GM19467 (cell line): Measurements from ENCODE around the gene SLC6A5.

Experiments used
- ATAC-seq: cut with Tn5 transposase; IDR thresholded peaks from one replicate; pipeline ENCODE4 v1.9.1; 2021; ENCODE audit warnings: mild to moderate bottlenecking, moderate library complexity; ENCODE audit not compliant: unreplicated experiment

SLC6A5 gene

DNA sequence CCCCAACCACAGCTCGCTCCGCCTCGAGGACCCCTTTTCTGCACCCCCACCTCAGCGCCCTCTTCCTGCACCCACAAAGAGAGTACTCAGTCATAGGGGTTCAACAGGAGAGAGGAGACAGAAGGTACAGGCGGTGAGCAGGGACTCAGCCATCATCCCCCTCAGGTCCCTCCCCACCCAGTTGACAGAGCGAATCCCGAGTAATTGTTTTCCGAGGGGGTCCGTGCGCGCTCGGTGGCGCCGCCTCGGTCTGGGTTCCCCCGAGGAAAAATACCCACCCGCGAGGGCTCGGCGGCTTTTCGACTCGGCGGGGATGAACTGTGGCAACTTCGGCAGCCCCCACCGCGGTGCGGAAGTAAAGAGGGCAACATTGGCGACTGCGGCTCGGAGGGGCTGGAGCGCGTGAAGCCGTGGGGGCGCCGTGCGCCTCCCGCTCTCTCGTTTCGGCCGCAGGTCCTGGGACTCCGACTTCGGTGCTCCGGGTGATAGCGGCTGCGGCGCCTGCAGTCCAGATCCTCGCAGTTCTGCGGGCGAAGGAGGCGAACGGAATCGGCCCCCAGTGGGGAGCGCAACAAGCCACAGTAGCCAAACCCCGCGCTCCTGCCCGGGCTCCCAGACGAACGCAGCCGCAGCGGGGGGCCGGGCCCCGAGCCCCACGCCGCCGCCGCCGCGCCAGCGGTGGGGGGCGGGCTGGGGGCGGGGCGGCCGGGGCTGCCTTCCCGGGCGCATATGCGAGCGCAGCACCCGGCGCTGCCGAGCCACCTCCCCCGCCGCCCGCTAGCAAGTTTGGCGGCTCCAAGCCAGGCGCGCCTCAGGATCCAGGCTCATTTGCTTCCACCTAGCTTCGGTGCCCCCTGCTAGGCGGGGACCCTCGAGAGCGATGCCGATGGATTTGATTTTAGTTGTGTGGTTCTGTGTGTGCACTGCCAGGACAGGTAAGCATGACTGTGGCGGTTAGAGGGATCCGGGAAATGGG lies 69.7 kb downstream of the SLC6A5 start, which contains the start of gene NELL1:
Gene NELL1 (plus strand): TSS at position 743 of the 976 bp plus-strand sequence.
- no peak for ATAC-seq

DNA sequence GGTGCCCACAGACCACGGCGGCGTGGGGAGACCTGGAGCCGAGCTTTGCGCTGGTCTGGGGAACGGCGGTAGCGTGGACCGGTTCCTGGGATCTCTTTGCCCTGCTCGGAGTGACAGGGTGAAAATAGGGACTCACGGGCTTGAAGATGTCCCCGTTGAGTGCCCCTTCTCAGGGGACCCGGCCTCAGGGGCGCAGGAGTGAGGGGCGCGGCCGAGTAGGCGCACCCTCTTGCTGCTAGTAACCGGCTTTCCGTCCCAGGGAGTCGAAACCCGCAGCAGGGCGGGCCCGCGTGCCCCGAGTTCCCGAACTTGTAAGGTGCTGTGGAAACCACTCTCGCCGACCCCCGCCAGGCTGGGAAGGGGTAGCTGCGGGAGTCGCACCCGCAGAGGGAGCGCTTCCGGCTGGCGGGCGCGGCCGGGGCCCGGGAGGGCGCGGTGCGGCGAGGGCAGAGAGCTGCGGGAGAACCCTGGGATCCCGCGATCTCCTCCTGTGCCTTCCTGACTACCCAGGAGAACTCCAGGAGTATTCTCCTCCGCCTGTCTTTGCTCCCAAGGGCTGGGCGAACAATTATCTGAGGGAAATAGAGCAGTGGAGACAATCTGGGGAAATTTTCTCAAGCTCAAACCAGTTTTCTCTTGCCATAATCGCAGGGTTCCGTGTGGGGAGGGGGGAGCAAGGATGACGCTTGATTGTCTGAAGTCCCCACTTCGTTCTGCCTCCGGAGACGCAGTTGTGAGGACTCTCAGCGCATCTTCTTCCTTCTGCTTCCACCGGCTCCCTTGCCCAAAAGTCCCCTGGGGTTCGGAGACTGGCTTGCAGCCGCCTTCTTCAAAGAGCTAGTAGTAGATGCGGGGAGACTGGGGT lies 70.6 kb downstream of the SLC6A5 start:
- no peak for ATAC-seq

DNA sequence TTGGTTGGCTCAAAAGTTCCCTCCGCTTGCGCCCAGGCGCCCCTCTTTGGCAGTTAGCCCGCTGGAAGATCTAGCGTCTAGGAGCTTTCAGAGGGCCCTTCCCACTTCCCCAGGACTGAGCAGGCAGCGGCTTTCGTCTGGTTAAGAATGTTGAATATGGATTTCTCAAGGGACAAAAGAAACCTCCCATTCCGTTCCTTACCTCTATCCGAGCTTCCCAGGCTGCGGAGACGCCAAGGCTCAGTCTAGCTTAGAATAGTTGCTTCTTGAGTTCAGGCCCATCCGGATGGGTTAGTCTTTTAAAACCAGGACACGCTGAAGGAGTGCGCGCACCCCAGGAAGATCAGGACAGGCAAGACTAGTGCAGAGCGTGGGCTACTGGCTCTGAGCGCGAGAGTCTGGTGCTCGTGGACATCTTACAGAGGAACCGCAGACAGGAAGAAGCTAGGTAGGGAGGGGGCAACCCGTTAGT lies 71.6 kb downstream of the SLC6A5 start:
- ATAC-seq: no peak

DNA sequence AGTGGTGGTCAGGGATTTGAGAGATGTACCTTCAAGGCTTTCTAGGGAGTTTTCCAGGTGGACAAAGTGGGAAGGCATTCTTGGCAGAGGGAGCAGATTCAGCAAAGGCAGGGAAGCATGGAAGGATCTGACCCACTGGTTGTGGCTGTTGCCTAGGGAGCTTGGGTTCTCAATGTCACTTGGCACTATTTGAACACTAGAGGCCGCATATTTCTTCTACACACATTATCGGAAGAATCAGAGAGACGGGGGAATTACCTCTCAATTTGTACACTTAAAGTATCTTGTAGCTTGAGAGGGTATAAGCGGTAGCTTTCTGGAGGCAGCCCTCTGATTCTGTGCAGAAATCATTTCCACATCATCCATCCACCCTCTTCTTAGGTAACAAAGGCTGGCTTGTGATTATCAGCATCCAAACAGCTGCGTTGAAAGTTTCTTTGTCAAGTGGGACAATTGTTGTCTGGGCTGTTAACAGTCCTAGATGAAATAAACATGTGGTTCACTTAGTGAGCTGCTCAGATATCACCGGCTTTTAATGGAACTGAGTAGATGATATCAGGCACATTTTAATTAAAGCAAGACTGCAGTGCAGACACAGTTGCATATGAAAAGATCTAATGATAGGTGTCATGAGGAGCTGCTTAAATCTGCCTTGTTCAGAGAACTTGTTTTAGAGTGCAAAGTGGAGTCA lies 72.6 kb downstream of the SLC6A5 start:
- ATAC-seq: no peak

DNA sequence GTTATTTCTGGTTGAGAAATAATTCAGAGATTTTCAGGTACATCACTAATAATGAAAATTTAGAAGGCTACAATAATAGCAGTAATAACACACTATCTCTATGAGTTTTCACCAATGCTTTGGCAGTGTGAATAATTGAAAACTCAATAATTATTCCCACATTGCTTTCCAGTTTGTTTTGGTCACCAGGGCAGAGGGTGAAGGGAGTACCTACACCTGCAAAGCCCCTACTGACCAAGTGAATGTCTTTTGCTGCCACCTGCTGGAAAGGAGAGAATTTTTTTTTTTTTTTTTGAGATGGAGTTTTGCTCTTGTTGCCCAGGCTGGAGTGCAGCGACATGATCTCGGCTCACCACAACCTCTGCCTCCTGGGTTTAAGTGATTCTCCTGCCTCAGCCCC lies 73.2 kb downstream of the SLC6A5 start:
- ATAC-seq: no peak

DNA sequence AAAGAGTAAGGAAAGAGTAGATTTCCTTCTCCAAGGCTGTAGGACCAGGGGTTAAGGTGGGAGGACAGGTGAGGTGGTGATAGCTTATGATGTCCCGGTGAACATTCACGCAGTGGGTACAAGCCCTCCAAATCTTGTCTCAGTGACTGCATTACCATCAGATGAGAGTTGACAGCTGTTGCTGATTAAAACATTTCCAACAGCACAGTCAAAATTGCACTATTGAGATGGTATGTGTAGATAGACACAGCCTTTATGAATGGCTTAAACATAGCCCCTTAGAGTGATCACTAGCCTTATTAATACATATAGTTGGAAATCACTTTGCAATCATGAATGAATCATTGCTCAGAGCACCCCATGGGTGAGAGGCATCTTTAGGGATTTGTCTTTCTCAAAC lies 77.2 kb downstream of the SLC6A5 start:
- no peak for ATAC-seq

DNA sequence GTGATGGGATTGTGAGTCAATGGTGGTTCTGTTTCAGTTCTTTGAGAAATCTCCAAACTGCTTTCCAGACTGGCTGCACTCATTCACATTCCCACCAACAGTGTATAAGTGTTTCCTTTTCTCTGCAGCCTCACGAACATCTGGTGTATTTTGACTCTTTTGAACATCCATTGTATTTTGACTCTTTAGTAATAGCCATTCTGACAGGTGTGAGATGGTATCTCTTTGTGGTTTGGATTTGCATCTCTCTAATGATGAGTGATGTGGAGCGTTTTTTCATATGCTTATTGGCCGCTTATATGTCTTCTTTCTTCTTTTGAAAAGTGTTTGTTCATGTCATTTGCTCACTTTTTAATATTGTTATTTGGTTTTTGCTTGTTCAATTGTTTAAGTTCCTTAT lies 89.4 kb downstream of the SLC6A5 start:
- ATAC-seq: no peak

DNA sequence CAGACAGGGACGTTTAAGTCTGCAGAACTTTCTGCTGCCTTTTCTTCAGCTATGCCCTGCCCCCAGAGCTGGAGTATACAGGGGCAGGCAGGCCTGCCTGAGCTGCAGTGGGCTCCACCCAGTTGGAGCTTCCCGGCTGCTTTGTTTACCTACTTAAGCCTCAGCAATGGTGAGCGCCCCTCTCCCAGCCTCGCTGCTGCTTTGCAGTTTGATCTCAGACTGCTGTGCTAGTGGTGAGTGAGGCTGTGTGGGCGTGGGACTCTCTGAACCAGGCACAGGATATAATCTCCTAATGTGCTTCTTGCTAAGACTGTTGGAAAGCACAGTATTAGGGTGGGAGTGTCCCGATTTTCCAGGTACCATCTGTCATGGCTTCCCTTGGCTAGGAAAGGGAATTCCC lies 108.5 kb downstream of the SLC6A5 start:
- ATAC-seq: no peak
